ENCODE measurements around the gene KIF5A. TPM values are rescaled to one million over a fixed set of nuclear protein-coding genes. Genes with fewer than 3 reads are reported as not detected.

KIF5A gene
- total and polyA plus RNA-seq, 2 of the 13 experiments (the other 11 are each of a cell fraction or from before 2014, with no cell fraction given) = 1.6 to 11.9 TPM

- TF ChIP-seq GABPB1 (CRISPR knock-in tag; IDR thresholded peaks at IDR 0.05) (peak; percentile 83), ZNF790 (CRISPR knock-in tag; IDR thresholded peaks at IDR 0.05; ENCODE audit: borderline replicate concordance) (no peak), TCF12 (IDR thresholded peaks at IDR 0.05) (no peak), TCF12 (CRISPR knock-in tag; IDR thresholded peaks at IDR 0.05) (peak; percentile 84), MAZ (IDR thresholded peaks at IDR 0.05; ENCODE audit: borderline replicate concordance, low read depth, low read length) (0 out of 2 replicates have a peak, but pooled peaks have one; percentile 24), MAZ (CRISPR knock-in tag; IDR thresholded peaks at IDR 0.05; ENCODE audit: low read depth) (0 out of 2 replicates have a peak, but pooled peaks have one; percentile 25), ZFX (CRISPR knock-in tag; IDR thresholded peaks at IDR 0.05; ENCODE audit: low read depth) (peak; percentile 88), ZNF451 (CRISPR knock-in tag; IDR thresholded peaks at IDR 0.05) (no peak), ZNF572 (CRISPR knock-in tag; IDR thresholded peaks at IDR 0.05) (no peak; the same call in 1 of the 2 replicates), ZFP36L1 (CRISPR knock-in tag; IDR thresholded peaks at IDR 0.05) (no peak), MEIS1 (CRISPR knock-in tag; IDR thresholded peaks at IDR 0.05; ENCODE audit: borderline replicate concordance) (no peak), ZUFSP (CRISPR knock-in tag; IDR thresholded peaks at IDR 0.05; ENCODE audit: borderline replicate concordance) (no peak), SP140L (CRISPR knock-in tag; IDR thresholded peaks at IDR 0.05; ENCODE audit: borderline replicate concordance) (no peak), ZNF549 (CRISPR knock-in tag; IDR thresholded peaks at IDR 0.05) (no peak), SYNCRIP (IDR thresholded peaks at IDR 0.05; ENCODE audit: insufficient read depth, low read depth, low read length) (no peak), HOXA9 (CRISPR knock-in tag; IDR thresholded peaks at IDR 0.05; ENCODE audit: borderline replicate concordance) (no peak), ZNF136 (CRISPR knock-in tag; IDR thresholded peaks at IDR 0.05; ENCODE audit: low read depth) (0 out of 2 replicates have a peak, but pooled peaks have one; percentile 32), ZNF513 (CRISPR knock-in tag; conservative IDR thresholded peaks at IDR 0.05) (no peak), ZNF562 (CRISPR knock-in tag; IDR thresholded peaks at IDR 0.05; ENCODE audit: borderline replicate concordance) (no peak)
- TF ChIP-seq, protein P1, sequence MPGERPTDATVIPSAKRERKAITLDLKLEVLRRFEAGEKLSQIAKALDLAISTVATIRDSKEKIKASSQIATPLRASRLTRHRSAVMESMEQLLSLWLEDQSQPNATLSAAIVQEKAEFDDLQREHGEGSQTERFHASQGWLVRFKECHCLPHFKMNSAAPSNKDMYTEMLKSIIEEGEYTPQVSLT (CRISPR knock-in tag; IDR thresholded peaks at IDR 0.05; ENCODE audit: borderline replicate concordance, low read depth) = no peak
- TF ChIP-seq, protein P2, sequence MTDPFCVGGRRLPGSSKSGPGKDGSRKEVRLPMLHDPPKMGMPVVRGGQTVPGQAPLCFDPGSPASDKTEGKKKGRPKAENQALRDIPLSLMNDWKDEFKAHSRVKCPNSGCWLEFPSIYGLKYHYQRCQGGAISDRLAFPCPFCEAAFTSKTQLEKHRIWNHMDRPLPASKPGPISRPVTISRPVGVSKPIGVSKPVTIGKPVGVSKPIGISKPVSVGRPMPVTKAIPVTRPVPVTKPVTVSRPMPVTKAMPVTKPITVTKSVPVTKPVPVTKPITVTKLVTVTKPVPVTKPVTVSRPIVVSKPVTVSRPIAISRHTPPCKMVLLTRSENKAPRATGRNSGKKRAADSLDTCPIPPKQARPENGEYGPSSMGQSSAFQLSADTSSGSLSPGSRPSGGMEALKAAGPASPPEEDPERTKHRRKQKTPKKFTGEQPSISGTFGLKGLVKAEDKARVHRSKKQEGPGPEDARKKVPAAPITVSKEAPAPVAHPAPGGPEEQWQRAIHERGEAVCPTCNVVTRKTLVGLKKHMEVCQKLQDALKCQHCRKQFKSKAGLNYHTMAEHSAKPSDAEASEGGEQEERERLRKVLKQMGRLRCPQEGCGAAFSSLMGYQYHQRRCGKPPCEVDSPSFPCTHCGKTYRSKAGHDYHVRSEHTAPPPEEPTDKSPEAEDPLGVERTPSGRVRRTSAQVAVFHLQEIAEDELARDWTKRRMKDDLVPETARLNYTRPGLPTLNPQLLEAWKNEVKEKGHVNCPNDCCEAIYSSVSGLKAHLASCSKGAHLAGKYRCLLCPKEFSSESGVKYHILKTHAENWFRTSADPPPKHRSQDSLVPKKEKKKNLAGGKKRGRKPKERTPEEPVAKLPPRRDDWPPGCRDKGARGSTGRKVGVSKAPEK (CRISPR knock-in tag; IDR thresholded peaks at IDR 0.05; ENCODE audit: borderline replicate concordance) = no peak
Observed at GRCh38 chr12:57611108-57611826, 61.4 kb downstream of the KIF5A start, which contains the start of gene ARHGEF25 (continued).
